ENCODE measurements around the gene EXOC6B.

- no peak for TF ChIP-seq POLR2A (IDR thresholded peaks at IDR 0.05)
- TF ChIP-seq, protein P1, sequence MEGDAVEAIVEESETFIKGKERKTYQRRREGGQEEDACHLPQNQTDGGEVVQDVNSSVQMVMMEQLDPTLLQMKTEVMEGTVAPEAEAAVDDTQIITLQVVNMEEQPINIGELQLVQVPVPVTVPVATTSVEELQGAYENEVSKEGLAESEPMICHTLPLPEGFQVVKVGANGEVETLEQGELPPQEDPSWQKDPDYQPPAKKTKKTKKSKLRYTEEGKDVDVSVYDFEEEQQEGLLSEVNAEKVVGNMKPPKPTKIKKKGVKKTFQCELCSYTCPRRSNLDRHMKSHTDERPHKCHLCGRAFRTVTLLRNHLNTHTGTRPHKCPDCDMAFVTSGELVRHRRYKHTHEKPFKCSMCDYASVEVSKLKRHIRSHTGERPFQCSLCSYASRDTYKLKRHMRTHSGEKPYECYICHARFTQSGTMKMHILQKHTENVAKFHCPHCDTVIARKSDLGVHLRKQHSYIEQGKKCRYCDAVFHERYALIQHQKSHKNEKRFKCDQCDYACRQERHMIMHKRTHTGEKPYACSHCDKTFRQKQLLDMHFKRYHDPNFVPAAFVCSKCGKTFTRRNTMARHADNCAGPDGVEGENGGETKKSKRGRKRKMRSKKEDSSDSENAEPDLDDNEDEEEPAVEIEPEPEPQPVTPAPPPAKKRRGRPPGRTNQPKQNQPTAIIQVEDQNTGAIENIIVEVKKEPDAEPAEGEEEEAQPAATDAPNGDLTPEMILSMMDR (IDR thresholded peaks at IDR 0.05), result no peak
Observed at GRCh38 chr2:72211350-72211749, 614.5 kb downstream of the EXOC6B start.

All from esophagus squamous epithelium (tissue), 4 donors.